Activated CD4-positive, alpha-beta T cell treated with anti-CD3 and anti-CD28 coated beads, Interleukin-2, amount 10 ng/mL, durations not matched to agents 24 days and 14 days (primary cell): ENCODE measurements around the gene TFE3. TPM values are rescaled to one million over a fixed set of nuclear protein-coding genes. Genes with fewer than 3 reads are reported as not detected.

Source experiments
- total RNA-seq: library from RNA; stranded (reverse); gene quantifications from 2 replicates; pipeline ENCODE4 v1.2.3, GENCODE V29; 2022

The TFE3 gene
- total RNA-seq, 1 donor from 2014 or later, result 28.8 TPM

Other genes starting within 250 kb of the TFE3 start
- gene HDAC6, start 241.3 kb downstream of the TFE3 start, total RNA-seq, result 50.6 and 55.2 TPM in 2 replicates
- gene ERAS, start 216.8 kb downstream of the TFE3 start, total RNA-seq, result not detected in 2 replicates
- gene PCSK1N, start 207.7 kb downstream of the TFE3 start, total RNA-seq, result 0.33 TPM in 1 of 2 replicates, not detected in the other
- gene TIMM17B, start 145.6 kb downstream of the TFE3 start, total RNA-seq, result 72.0 and 75.1 TPM in 2 replicates
- 104 and 114 TPM in 2 replicates for gene PQBP1, start 145.4 kb downstream of the TFE3 start, total RNA-seq
- 19.5 and 22.8 TPM in 2 replicates for gene SLC35A2, start 131.7 kb downstream of the TFE3 start, total RNA-seq
- gene PIM2, start 124.3 kb downstream of the TFE3 start, total RNA-seq, result 391 and 394 TPM in 2 replicates
- 76.2 and 76.7 TPM in 2 replicates for gene OTUD5, start 85.8 kb downstream of the TFE3 start, total RNA-seq
- 2.5 and 3.5 TPM in 2 replicates for gene KCND1, start 71.5 kb downstream of the TFE3 start, total RNA-seq
- 85.7 and 87.3 TPM in 2 replicates for gene GRIPAP1, start 41.1 kb downstream of the TFE3 start, total RNA-seq
- 4.4 and 4.5 TPM in 2 replicates for gene CCDC120, start 15.6 kb upstream of the TFE3 start, total RNA-seq
- 12.5 and 15.9 TPM in 2 replicates for gene PRAF2, start 30.6 kb upstream of the TFE3 start, total RNA-seq
- gene WDR45, start 36.5 kb upstream of the TFE3 start, total RNA-seq, result 38.7 and 40.8 TPM in 2 replicates
- gene GPKOW, start 80.4 kb upstream of the TFE3 start, total RNA-seq, result 24.7 TPM in 2 replicates
- 0.96 and 1.1 TPM in 2 replicates for gene MAGIX, start 119.4 kb upstream of the TFE3 start, total RNA-seq
- 84.4 and 91.4 TPM in 2 replicates for gene PLP2, start 128.5 kb upstream of the TFE3 start, total RNA-seq
- 21.9 and 22.7 TPM in 2 replicates for gene PRICKLE3, start 143.0 kb upstream of the TFE3 start, total RNA-seq
- 4.9 and 5.3 TPM in 2 replicates for gene SYP, start 156.8 kb upstream of the TFE3 start, total RNA-seq
- 0.07 and 0.14 TPM in 2 replicates for gene CACNA1F, start 190.0 kb upstream of the TFE3 start, total RNA-seq
- gene CCDC22, start 192.1 kb upstream of the TFE3 start, total RNA-seq, result 25.6 and 25.8 TPM in 2 replicates
- 13.1 and 14.2 TPM in 2 replicates for gene FOXP3, start 221.4 kb upstream of the TFE3 start, total RNA-seq
- gene PPP1R3F, start 226.4 kb upstream of the TFE3 start, total RNA-seq, result 6.3 and 8.3 TPM in 2 replicates